ENCODE measurements around the gene TRERF1.

TRERF1 gene

GRCh38 chr6:42259841-42260395 lies 191.8 kb downstream of the TRERF1 start:
- H3K36me3 ChIP-seq (replicated peaks): peaks cover 10% of the 10 kb centered on the region
- in situ Hi-C loops (cut with HindIII; ENCODE audit: low pct_ligation_motif_present, low sequenced_read_pairs): no loop called here
- DNase-seq: no peak
- no peaks in the 10 kb centered on the region for H3K27me3 ChIP-seq (replicated peaks)
- H3K27ac ChIP-seq: no peak overlapping the region
- TF ChIP-seq, protein P1, sequence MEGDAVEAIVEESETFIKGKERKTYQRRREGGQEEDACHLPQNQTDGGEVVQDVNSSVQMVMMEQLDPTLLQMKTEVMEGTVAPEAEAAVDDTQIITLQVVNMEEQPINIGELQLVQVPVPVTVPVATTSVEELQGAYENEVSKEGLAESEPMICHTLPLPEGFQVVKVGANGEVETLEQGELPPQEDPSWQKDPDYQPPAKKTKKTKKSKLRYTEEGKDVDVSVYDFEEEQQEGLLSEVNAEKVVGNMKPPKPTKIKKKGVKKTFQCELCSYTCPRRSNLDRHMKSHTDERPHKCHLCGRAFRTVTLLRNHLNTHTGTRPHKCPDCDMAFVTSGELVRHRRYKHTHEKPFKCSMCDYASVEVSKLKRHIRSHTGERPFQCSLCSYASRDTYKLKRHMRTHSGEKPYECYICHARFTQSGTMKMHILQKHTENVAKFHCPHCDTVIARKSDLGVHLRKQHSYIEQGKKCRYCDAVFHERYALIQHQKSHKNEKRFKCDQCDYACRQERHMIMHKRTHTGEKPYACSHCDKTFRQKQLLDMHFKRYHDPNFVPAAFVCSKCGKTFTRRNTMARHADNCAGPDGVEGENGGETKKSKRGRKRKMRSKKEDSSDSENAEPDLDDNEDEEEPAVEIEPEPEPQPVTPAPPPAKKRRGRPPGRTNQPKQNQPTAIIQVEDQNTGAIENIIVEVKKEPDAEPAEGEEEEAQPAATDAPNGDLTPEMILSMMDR (IDR thresholded peaks at IDR 0.05; ENCODE audit: low read depth, low read length, missing control alignments): no peak
- no peak overlapping the region for H3K4me3 ChIP-seq (ENCODE audit: low read depth, low read length)

- H3K27me3 ChIP-seq (replicated peaks): no peaks in the 10 kb centered on the region
- in situ Hi-C loops (cut with HindIII; ENCODE audit: low pct_ligation_motif_present, low sequenced_read_pairs): no loop called here
- peaks cover 17% of the 10 kb centered on the region for H3K36me3 ChIP-seq (replicated peaks)
- TF ChIP-seq, protein P1 (IDR thresholded peaks at IDR 0.05; ENCODE audit: low read depth, low read length, missing control alignments): no peak
- H3K4me3 ChIP-seq (ENCODE audit: low read depth, low read length): no peak overlapping the region
- DNase-seq: no peak
- H3K27ac ChIP-seq: no peak overlapping the region
These were observed 192.4 kb downstream of the TRERF1 start for GRCh38 chr6:42259286-42259685.

DNA sequence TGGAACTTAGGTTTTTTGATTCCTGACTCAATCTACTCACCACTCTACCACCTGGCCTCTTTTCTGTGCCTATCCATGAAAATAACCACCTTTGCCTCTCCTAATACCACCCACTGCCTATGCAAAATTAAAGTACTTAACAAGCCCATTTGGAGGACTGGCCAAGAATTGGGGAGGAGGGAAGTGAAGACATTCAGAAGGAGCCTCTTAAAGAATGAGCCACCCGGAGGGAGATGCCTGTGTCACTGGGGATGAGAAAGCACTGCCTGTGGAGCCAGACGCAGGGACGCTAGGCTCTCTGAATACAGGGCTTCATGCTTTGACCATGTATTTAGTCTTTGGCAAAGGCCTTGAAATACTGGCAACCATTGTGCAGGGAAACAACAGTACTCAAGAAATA lies 194.1 kb downstream of the TRERF1 start:
- Histone ChIP-seq H3K4me3 (ENCODE audit: low read depth, low read length) (no peak overlapping the region), H3K27me3 (replicated peaks) (no peaks in the 10 kb centered on the region), H3K36me3 (replicated peaks) (peaks cover 21% of the 10 kb centered on the region), H3K27ac (no peak overlapping the region)
- TF ChIP-seq, protein P1 (IDR thresholded peaks at IDR 0.05; ENCODE audit: low read depth, low read length, missing control alignments): no peak
- in situ Hi-C loops (cut with HindIII; ENCODE audit: low pct_ligation_motif_present, low sequenced_read_pairs): no loop called here
- no peak for DNase-seq

DNA sequence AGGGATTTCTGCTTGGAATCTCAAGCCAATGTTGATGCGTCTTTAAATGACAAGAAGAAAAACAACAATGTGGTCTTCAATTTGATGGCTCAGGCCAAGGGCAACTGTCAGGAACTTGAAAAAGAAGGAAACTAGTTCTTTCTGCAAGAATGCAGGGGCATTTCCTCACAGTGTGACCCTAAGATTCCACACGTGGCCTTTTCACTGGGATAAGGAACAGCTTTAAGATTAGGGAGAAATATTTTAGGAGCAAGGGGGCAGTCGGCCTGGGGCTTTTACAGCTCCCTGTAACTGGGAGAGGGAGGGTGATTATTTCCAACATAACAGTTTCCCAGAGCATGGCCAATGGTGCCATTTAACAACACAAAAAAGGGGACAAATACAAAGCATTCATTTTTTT lies 194.7 kb downstream of the TRERF1 start:
- peaks cover 21% of the 10 kb centered on the region for H3K36me3 ChIP-seq (replicated peaks)
- TF ChIP-seq, protein P1 (IDR thresholded peaks at IDR 0.05; ENCODE audit: low read depth, low read length, missing control alignments): no peak
- DNase-seq: no peak
- no peak overlapping the region for H3K4me3 ChIP-seq (ENCODE audit: low read depth, low read length)
- no peak overlapping the region for H3K27ac ChIP-seq
- no peaks in the 10 kb centered on the region for H3K27me3 ChIP-seq (replicated peaks)
- in situ Hi-C loops (cut with HindIII; ENCODE audit: low pct_ligation_motif_present, low sequenced_read_pairs): no loop called here

GRCh38 chr6:42255050-42255449 lies 196.7 kb downstream of the TRERF1 start:
- Histone ChIP-seq H3K27me3 (replicated peaks) (no peaks in the 10 kb centered on the region), H3K4me3 (ENCODE audit: low read depth, low read length) (no peak overlapping the region), H3K27ac (no peak overlapping the region), H3K36me3 (replicated peaks) (peaks cover 21% of the 10 kb centered on the region)
- no peak for DNase-seq
- TF ChIP-seq, protein P1 (IDR thresholded peaks at IDR 0.05; ENCODE audit: low read depth, low read length, missing control alignments): no peak
- in situ Hi-C loops (cut with HindIII; ENCODE audit: low pct_ligation_motif_present, low sequenced_read_pairs): no loop called here

DNA sequence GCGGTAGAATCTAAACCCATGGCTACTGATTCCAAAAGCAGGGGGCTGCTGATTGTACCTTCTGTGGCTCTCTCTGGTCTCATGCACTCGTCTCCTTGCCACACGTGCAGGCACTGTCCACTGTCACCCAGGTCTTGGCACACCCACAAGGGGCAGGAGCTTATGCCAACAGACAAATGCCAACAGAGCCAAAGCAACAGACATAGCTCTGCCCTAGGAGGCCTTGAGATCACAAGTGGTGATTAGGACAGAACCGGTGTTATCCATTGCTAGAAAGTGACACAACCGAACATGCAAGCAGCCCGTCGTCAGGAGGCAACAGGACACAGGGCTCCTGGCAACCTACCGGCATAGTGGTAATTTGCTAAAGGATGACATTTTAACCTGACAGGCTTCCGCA lies 197.2 kb downstream of the TRERF1 start:
- H3K4me3 ChIP-seq (ENCODE audit: low read depth, low read length): no peak overlapping the region
- in situ Hi-C loops (cut with HindIII; ENCODE audit: low pct_ligation_motif_present, low sequenced_read_pairs): no loop called here
- H3K36me3 ChIP-seq (replicated peaks): peaks cover 21% of the 10 kb centered on the region
- no peak for DNase-seq
- no peaks in the 10 kb centered on the region for H3K27me3 ChIP-seq (replicated peaks)
- H3K27ac ChIP-seq: no peak overlapping the region
- TF ChIP-seq, protein P1 (IDR thresholded peaks at IDR 0.05; ENCODE audit: low read depth, low read length, missing control alignments): no peak
